Thymus (tissue), 11 donors: ENCODE data around the gene TCOF1. TPM values are rescaled to one million over a fixed set of nuclear protein-coding genes. Genes with fewer than 3 reads are reported as not detected.

Experiments
- DNase-seq, 9 donors: peaks; one replicate each; pipeline ENCODE4 v3.0.0-alpha.2; 2013; ENCODE audit warnings: low spot score in 9 of 9, low read depth in 6 of 9, missing footprints in 1 of 9
- H3K27ac ChIP-seq, 2 donors: one replicate each; pipeline ENCODE4 v1.5.1; 2013; ENCODE audit warnings: control low read depth in 1 of 2, low read depth in 1 of 2, low read length in 1 of 2, mild to moderate bottlenecking in 1 of 2, moderate library complexity in 1 of 2
- H3K27me3 ChIP-seq, 2 donors: one replicate each; pipeline ENCODE4 v1.5.1; 2013; ENCODE audit warnings: low read length in 1 of 2; ENCODE audit not compliant: control insufficient read depth in 2 of 2, insufficient read depth in 1 of 2
- H3K36me3 ChIP-seq, 2 donors: one replicate each; pipeline ENCODE4 v1.5.1; 2013; ENCODE audit warnings: low read length in 1 of 2, mild to moderate bottlenecking in 1 of 2, moderate library complexity in 1 of 2; ENCODE audit not compliant: control insufficient read depth in 2 of 2, insufficient read depth in 2 of 2
- H3K4me1 ChIP-seq, 2 donors: one replicate each; pipeline ENCODE4 v1.5.1; 2013; ENCODE audit warnings: low read length in 2 of 2; ENCODE audit not compliant: control insufficient read depth in 2 of 2, insufficient read depth in 2 of 2
- H3K4me3 ChIP-seq, 2 donors: one replicate each; pipeline ENCODE4 v1.5.1; 2013; ENCODE audit warnings: low read length in 2 of 2, control low read depth in 1 of 2, mild to moderate bottlenecking in 1 of 2
- H3K9me3 ChIP-seq, 2 donors: one replicate each; pipeline ENCODE4 v1.5.1; 2013; ENCODE audit warnings: low read length in 1 of 2, mild to moderate bottlenecking in 1 of 2; ENCODE audit not compliant: control insufficient read depth in 2 of 2, insufficient read depth in 1 of 2
- WGBS: extraction: QIAGEN DNeasy Blood & Tissue Kit; methylation state at CpG from one replicate; pipeline ENCODE4 v1.1.7; 2013; 5-methylcytosine and 5-hydroxymethylcytosine counted together
- polyA plus RNA-seq: library from polyadenylated mRNA; stranded (reverse); fragments of 200-250 nt; gene quantifications from one replicate; pipeline ENCODE4 v1.2.3, GENCODE V29; 2013
- total RNA-seq: library from RNA; stranded (reverse); fragments of 120-200 nt; gene quantifications from one replicate; pipeline ENCODE4 v1.2.4, GENCODE V29; 2013
- donor health status: healthy.

TCOF1 gene
- total and polyA plus RNA-seq, 2 donors: 17.7 to 18.2 TPM

- Histone ChIP-seq H3K9me3 (no peaks in the 10 kb centered on the region), H3K27me3 (no peaks in the 10 kb centered on the region), H3K27ac (no peak overlapping the region), H3K4me1 (peaks cover 4 to 10% of the 10 kb centered on the region in 2 donors), H3K4me3 (no peak overlapping the region), H3K36me3 (no peaks in the 10 kb centered on the region)
- no peak for DNase-seq
- 95% methylated on average over 6 of the region's 6 CpGs for WGBS
These were observed 5.1 kb upstream of the TCOF1 start for GRCh38 chr5:150352244-150353031.

GRCh38 chr5:150353032-150353675, 4.3 kb upstream of the TCOF1 start:
- no peak for DNase-seq
- 96% methylated on average over 3 of the region's 3 CpGs for WGBS
- Histone ChIP-seq H3K36me3 (no peaks in the 10 kb centered on the region), H3K27me3 (no peaks in the 10 kb centered on the region), H3K9me3 (no peaks in the 10 kb centered on the region), H3K27ac (no peak overlapping the region), H3K4me1 (peaks cover 5 to 14% of the 10 kb centered on the region in 2 donors), H3K4me3 (no peak overlapping the region)

GRCh38 chr5:150355791-150356190, 1.7 kb upstream of the TCOF1 start:
- no peak for DNase-seq
- H3K4me1 ChIP-seq: peaks cover 6 to 17% of the 10 kb centered on the region in 2 donors
- H3K27ac ChIP-seq: no peak overlapping the region
- WGBS: over 99% methylated on average over 2 of the region's 2 CpGs
- H3K9me3 ChIP-seq: no peaks in the 10 kb centered on the region
- H3K27me3 ChIP-seq: no peaks in the 10 kb centered on the region
- no peak overlapping the region for H3K4me3 ChIP-seq
- H3K36me3 ChIP-seq: peaks cover 5 to 10% of the 10 kb centered on the region in 2 donors

GRCh38 chr5:150356575-150357294, 762 bp upstream of the TCOF1 start:
- peaks cover 15 to 19% of the 10 kb centered on the region in 2 donors for H3K36me3 ChIP-seq
- 79% methylated on average over 10 of the region's 10 CpGs for WGBS
- peak overlapping the region; percentile 38 to 79 for H3K4me3 ChIP-seq
- H3K9me3 ChIP-seq: no peaks in the 10 kb centered on the region
- no peaks in the 10 kb centered on the region for H3K27me3 ChIP-seq
- H3K27ac ChIP-seq: no peak overlapping the region
- no peak for DNase-seq
- H3K4me1 ChIP-seq: peaks cover 6 to 14% of the 10 kb centered on the region in 2 donors

- WGBS: 74% methylated on average over 23 of the region's 23 CpGs
These were observed 981 bp downstream of the TCOF1 start for GRCh38 chr5:150358261-150359095.

GRCh38 chr5:150361301-150361700, 3.8 kb downstream of the TCOF1 start:
- H3K4me1 ChIP-seq: peaks cover 6 to 14% of the 10 kb centered on the region in 2 donors
- H3K27me3 ChIP-seq: no peaks in the 10 kb centered on the region
- H3K27ac ChIP-seq: no peak overlapping the region
- WGBS: 96% methylated on average over 1 of the region's 1 CpG
- no peak overlapping the region for H3K4me3 ChIP-seq
- H3K9me3 ChIP-seq: no peaks in the 10 kb centered on the region
- DNase-seq: no peak
- peaks cover 54 to 62% of the 10 kb centered on the region in 2 donors for H3K36me3 ChIP-seq

More at GRCh38 chr5:150358261-150359095, 981 bp downstream of the TCOF1 start:
- Histone ChIP-seq H3K36me3 (peaks cover 30 to 36% of the 10 kb centered on the region in 2 donors), H3K9me3 (no peaks in the 10 kb centered on the region), H3K4me3 (peak overlapping the region; percentile 65 to 79), H3K27me3 (no peaks in the 10 kb centered on the region), H3K27ac (no peak overlapping the region), H3K4me1 (peaks cover 6 to 14% of the 10 kb centered on the region in 2 donors)
- peak in 1 of 9 donors; percentile 8 for DNase-seq

- H3K36me3 ChIP-seq: peaks cover 63 to 73% of the 10 kb centered on the region in 2 donors
- no peaks in the 10 kb centered on the region for H3K27me3 ChIP-seq
- no peak overlapping the region for H3K27ac ChIP-seq
- DNase-seq: no peak
- 97% methylated on average over 2 of the region's 2 CpGs for whole genome bisulfite sequencing
- H3K4me3 ChIP-seq: no peak overlapping the region
- H3K4me1 ChIP-seq: peaks cover under 1 to 6% of the 10 kb centered on the region in 2 donors
- H3K9me3 ChIP-seq: no peaks in the 10 kb centered on the region
These were observed 5.7 kb downstream of the TCOF1 start for GRCh38 chr5:150363185-150363584.

GRCh38 chr5:150364004-150364403, 6.5 kb downstream of the TCOF1 start:
- 97% methylated on average over 9 of the region's 9 CpGs for WGBS
- no peaks in the 10 kb centered on the region for H3K27me3 ChIP-seq
- no peak overlapping the region for H3K4me3 ChIP-seq
- no peak overlapping the region for H3K27ac ChIP-seq
- no peaks in the 10 kb centered on the region for H3K4me1 ChIP-seq
- no peaks in the 10 kb centered on the region for H3K9me3 ChIP-seq
- peaks cover 71 to 81% of the 10 kb centered on the region in 2 donors for H3K36me3 ChIP-seq
- no peak for DNase-seq
